Memory B cell (primary cell): ENCODE measurements around the gene RPL37A.

ENCODE experiments used
- ATAC-seq: fragments of 150-1000 bp; cut with Tn5 transposase; 2 replicates; pipeline ENCODE4 v1.10.0; 2021; ENCODE audit warnings: low read depth, mild to moderate bottlenecking, moderate library complexity
- DNase-seq, 2 donors: peaks; one replicate each; pipeline ENCODE4 v3.0.0; 2022; ENCODE audit warnings: low spot score in 2 of 2
- H3K27ac Mint-ChIP-seq: one replicate; pipeline ENCODE4 v1.8.0; 2022; ENCODE audit warnings: mild to moderate bottlenecking, moderate library complexity, mixed read lengths
- H3K27me3 Mint-ChIP-seq: one replicate; pipeline ENCODE4 v1.8.0; 2022; ENCODE audit warnings: mixed read lengths
- H3K36me3 Mint-ChIP-seq: one replicate; pipeline ENCODE4 v1.8.0; 2022; ENCODE audit warnings: mild to moderate bottlenecking, mixed read lengths
- H3K4me1 Mint-ChIP-seq: one replicate; pipeline ENCODE4 v1.8.0; 2022; ENCODE audit warnings: mixed read lengths
- H3K4me3 Mint-ChIP-seq: one replicate; pipeline ENCODE4 v1.8.0; 2022; ENCODE audit warnings: mild to moderate bottlenecking, moderate library complexity, mixed read lengths
- H3K9me3 Mint-ChIP-seq: one replicate; pipeline ENCODE4 v1.8.0; 2022; ENCODE audit warnings: mixed read lengths

Gene RPL37A

DNA sequence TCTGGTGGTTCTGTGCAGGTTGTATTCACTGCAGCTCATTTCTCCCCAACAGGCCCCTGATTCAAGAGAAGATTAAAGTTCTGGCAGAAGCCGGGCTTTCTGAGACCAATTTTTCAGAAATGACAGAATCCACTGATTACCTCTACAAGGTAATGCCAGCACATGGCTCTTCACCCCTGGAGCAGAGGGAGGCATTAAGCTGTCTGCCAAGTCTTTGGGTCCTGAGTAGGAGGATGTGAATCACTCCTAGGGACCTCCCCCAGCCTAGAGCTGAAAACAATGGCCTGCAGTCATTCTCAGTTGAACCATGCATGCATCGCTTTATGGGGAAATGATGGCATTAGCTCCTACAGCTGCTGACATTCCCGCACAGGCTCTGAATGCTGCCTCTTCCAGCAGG is 20.5 kb upstream of the RPL37A start:
- Mint-ChIP-seq H3K36me3 (peaks cover 32% of the 10 kb centered on the region), H3K4me3 (no peak overlapping the region), H3K4me1 (peaks cover 9% of the 10 kb centered on the region), H3K27me3 (no peaks in the 10 kb centered on the region), H3K9me3 (no peaks in the 10 kb centered on the region), H3K27ac (no peak overlapping the region)
- DNase-seq (no peak), ATAC-seq (no peak)

DNA sequence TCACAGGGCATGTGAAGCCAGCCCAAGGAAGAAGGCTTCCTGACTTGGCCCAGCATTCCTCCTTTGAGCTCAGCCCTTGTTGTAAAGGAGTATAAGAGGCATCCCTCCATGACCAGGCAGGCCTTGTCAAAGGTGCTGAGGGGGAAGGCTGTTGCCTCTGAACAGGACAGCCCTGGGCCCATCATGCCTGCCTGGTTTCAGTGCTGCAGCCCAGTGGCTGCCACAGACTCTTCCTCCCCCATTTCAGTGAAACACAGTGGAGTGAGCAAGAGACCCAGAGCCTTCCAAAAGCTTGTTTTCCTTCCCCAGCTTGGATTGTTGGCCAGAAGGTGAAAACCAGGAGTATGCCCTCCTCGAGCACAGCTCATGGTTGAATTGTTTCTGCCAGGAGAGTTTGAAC is 19.9 kb upstream of the RPL37A start:
- H3K4me1 Mint-ChIP-seq: peaks cover 9% of the 10 kb centered on the region
- H3K27ac Mint-ChIP-seq: no peak overlapping the region
- ATAC-seq (no peak), DNase-seq (no peak)
- H3K9me3 Mint-ChIP-seq: no peaks in the 10 kb centered on the region
- H3K36me3 Mint-ChIP-seq: peaks cover 32% of the 10 kb centered on the region
- no peak overlapping the region for H3K4me3 Mint-ChIP-seq
- no peaks in the 10 kb centered on the region for H3K27me3 Mint-ChIP-seq

- H3K4me3 Mint-ChIP-seq: no peak overlapping the region
- H3K27ac Mint-ChIP-seq: no peak overlapping the region
- H3K4me1 Mint-ChIP-seq: peaks cover 5% of the 10 kb centered on the region
- no peaks in the 10 kb centered on the region for H3K27me3 Mint-ChIP-seq
- H3K9me3 Mint-ChIP-seq: no peaks in the 10 kb centered on the region
- H3K36me3 Mint-ChIP-seq: peaks cover 32% of the 10 kb centered on the region
- no peak for DNase-seq
- ATAC-seq: no peak
Measured at GRCh38 chr2:216480221-216480620, 18.4 kb upstream of the RPL37A start.

- no peaks in the 10 kb centered on the region for H3K9me3 Mint-ChIP-seq
- no peak for ATAC-seq
- peaks cover 29% of the 10 kb centered on the region for H3K36me3 Mint-ChIP-seq
- H3K27me3 Mint-ChIP-seq: no peaks in the 10 kb centered on the region
- DNase-seq: no peak
- no peak overlapping the region for H3K27ac Mint-ChIP-seq
- no peaks in the 10 kb centered on the region for H3K4me1 Mint-ChIP-seq
- no peak overlapping the region for H3K4me3 Mint-ChIP-seq
Measured at GRCh38 chr2:216482640-216483039, 16.0 kb upstream of the RPL37A start.

DNA sequence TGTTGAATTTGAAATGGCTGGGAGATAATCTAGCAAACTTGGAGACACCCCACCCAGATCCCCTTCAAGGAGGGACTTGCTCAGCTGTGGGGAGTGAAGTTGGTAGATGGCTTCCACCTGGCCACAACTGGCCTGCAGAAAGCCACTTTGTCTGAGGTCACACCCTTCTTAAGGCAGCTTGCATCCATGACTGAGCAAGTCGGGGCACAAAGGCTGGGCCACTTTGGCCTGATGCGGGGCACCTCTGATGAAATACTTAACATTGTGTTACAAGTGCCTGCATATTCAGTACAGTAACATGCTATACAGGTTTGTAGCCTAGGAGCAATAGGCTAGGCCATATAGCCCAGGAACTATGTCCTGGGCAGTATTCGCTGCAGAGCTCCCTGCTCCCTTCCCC is 13.4 kb upstream of the RPL37A start:
- H3K9me3 Mint-ChIP-seq: no peaks in the 10 kb centered on the region
- no peaks in the 10 kb centered on the region for H3K4me1 Mint-ChIP-seq
- no peak for ATAC-seq
- no peak for DNase-seq
- peaks cover 18% of the 10 kb centered on the region for H3K36me3 Mint-ChIP-seq
- no peaks in the 10 kb centered on the region for H3K27me3 Mint-ChIP-seq
- peak overlapping the region; percentile 70 for H3K27ac Mint-ChIP-seq
- H3K4me3 Mint-ChIP-seq: no peak overlapping the region

GRCh38 chr2:216485745-216486144 is 12.9 kb upstream of the RPL37A start:
- H3K36me3 Mint-ChIP-seq: peaks cover 14% of the 10 kb centered on the region
- H3K9me3 Mint-ChIP-seq: no peaks in the 10 kb centered on the region
- no peak overlapping the region for H3K4me3 Mint-ChIP-seq
- DNase-seq: no peak
- peak overlapping the region; percentile 70 for H3K27ac Mint-ChIP-seq
- H3K27me3 Mint-ChIP-seq: no peaks in the 10 kb centered on the region
- ATAC-seq: no peak
- no peaks in the 10 kb centered on the region for H3K4me1 Mint-ChIP-seq

- Mint-ChIP-seq H3K27ac (no peak overlapping the region), H3K4me1 (no peaks in the 10 kb centered on the region), H3K9me3 (no peaks in the 10 kb centered on the region), H3K4me3 (no peak overlapping the region), H3K27me3 (no peaks in the 10 kb centered on the region), H3K36me3 (peaks cover 11% of the 10 kb centered on the region)
- ATAC-seq (no peak), DNase-seq (no peak)
Measured at GRCh38 chr2:216486271-216486670, 12.4 kb upstream of the RPL37A start.

GRCh38 chr2:216486708-216487107 is 11.9 kb upstream of the RPL37A start:
- no peak for ATAC-seq
- H3K9me3 Mint-ChIP-seq: no peaks in the 10 kb centered on the region
- H3K4me3 Mint-ChIP-seq: no peak overlapping the region
- peaks cover 10% of the 10 kb centered on the region for H3K36me3 Mint-ChIP-seq
- H3K27ac Mint-ChIP-seq: no peak overlapping the region
- no peak for DNase-seq
- peaks cover under 1% of the 10 kb centered on the region for H3K4me1 Mint-ChIP-seq
- H3K27me3 Mint-ChIP-seq: no peaks in the 10 kb centered on the region

- Mint-ChIP-seq H3K9me3 (peaks cover 1% of the 10 kb centered on the region), H3K27ac (no peak overlapping the region), H3K27me3 (no peaks in the 10 kb centered on the region), H3K4me3 (no peak overlapping the region), H3K36me3 (no peaks in the 10 kb centered on the region), H3K4me1 (peaks cover 21% of the 10 kb centered on the region)
- ATAC-seq (no peak), DNase-seq (no peak)
Measured at GRCh38 chr2:216490061-216490460, 8.6 kb upstream of the RPL37A start.

GRCh38 chr2:216491793-216492596 is 6.6 kb upstream of the RPL37A start:
- Mint-ChIP-seq H3K9me3 (peaks cover 1% of the 10 kb centered on the region), H3K27ac (peak overlapping the region; percentile 51), H3K36me3 (no peaks in the 10 kb centered on the region), H3K4me1 (peaks cover 24% of the 10 kb centered on the region), H3K4me3 (peak overlapping the region; percentile 41), H3K27me3 (no peaks in the 10 kb centered on the region)
- ATAC-seq (peak; percentile 85), DNase-seq (peak; percentile 25 to 26)

DNA sequence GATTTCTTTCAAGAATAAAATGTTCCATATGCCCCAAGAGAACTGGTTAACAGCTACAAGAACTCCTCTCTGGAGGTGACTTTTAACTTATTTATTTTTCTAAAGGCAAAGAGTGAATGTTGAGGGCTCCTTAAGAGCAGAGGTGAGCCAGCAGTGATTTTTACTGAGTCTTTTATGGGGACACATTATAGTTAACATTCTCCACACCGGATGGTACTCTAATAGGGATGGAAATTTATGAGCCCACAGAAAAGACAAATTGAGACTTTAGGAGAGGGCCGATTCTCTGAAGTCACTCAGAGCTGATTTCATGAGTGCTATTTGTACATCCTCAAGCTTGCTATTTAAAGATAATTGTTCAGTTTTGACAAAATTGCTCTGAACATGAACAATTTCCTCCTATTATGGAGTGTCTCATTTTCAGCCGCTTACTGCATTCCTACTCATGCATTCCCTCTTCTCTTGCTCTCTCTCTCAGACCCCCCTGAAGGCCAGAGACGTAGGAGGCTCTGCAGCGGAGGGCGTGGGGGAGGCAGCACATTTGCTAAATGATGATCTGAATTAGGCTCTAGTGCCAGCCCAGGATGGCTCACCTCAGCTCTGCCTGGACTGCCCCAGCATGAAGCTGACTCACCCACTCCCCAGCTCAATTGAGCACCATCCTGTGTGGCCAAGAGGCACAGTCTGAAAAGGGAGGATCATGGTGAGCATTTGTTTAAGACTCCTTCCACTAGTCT is 5.9 kb upstream of the RPL37A start:
- ATAC-seq: no peak
- Mint-ChIP-seq H3K4me1 (peaks cover 29% of the 10 kb centered on the region), H3K36me3 (no peaks in the 10 kb centered on the region)

GRCh38 chr2:216493334-216493685 is 5.3 kb upstream of the RPL37A start:
- Mint-ChIP-seq H3K27me3 (no peaks in the 10 kb centered on the region), H3K4me3 (no peak overlapping the region), H3K36me3 (no peaks in the 10 kb centered on the region), H3K9me3 (peaks cover 1% of the 10 kb centered on the region), H3K27ac (peak overlapping the region; percentile 51), H3K4me1 (peaks cover 35% of the 10 kb centered on the region)
- ATAC-seq (no peak), DNase-seq (no peak)

More for the DNA sequence above, 5.9 kb upstream of the RPL37A start:
- Mint-ChIP-seq H3K9me3 (peaks cover 1% of the 10 kb centered on the region), H3K27ac (peak overlapping the region; percentile 51), H3K27me3 (no peaks in the 10 kb centered on the region), H3K4me3 (peak overlapping the region; percentile 9)
- no peak for DNase-seq

- DNase-seq (no peak), ATAC-seq (no peak)
- H3K27ac Mint-ChIP-seq: no peak overlapping the region
- H3K9me3 Mint-ChIP-seq: peaks cover 1% of the 10 kb centered on the region
- no peaks in the 10 kb centered on the region for H3K27me3 Mint-ChIP-seq
- H3K36me3 Mint-ChIP-seq: peaks cover 8% of the 10 kb centered on the region
- H3K4me3 Mint-ChIP-seq: no peak overlapping the region
- peaks cover 48% of the 10 kb centered on the region for H3K4me1 Mint-ChIP-seq
Measured at GRCh38 chr2:216495656-216496055, 3.0 kb upstream of the RPL37A start.

DNA sequence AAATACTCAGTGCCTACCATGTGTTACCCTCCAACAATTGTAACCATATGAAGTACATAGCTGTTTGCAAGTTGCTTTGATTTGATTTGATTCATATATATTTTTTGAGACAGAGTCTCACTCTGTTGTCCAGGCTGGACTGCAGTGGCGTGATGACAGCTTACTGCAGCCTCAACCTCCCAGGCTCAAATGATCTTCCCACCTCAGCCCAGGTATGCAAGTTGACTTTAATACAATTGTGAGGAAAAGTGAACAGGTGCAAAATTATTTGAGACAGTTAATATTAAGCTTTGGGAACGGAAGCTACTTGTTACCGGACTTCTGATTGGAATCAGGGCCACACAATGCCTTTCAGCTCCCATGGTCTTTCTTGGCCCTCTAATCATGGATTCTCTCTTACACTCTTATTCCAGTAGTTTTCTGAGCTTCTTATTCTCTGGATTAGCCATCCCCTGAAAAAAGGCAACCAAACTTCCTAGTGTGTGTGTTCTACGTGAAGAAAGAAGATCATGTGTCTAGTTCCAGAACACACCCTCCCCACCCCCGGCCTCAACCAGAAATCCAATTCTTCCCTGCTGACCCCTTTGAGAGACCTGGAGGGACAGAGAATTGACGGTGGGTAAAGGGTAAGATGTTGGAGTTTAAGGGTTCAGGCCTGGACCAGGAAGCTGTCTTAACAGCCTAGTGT is 1.1 kb upstream of the RPL37A start:
- Mint-ChIP-seq H3K27me3 (no peaks in the 10 kb centered on the region), H3K9me3 (no peaks in the 10 kb centered on the region), H3K36me3 (peaks cover 16% of the 10 kb centered on the region), H3K4me3 (peak overlapping the region; percentile 96), H3K4me1 (peaks cover 41% of the 10 kb centered on the region), H3K27ac (peak overlapping the region; percentile 97)
- no peak for DNase-seq
- no peak for ATAC-seq
